ENCODE measurements around the gene STAT5B. TPM values are rescaled to one million over a fixed set of nuclear protein-coding genes. Genes with fewer than 3 reads are reported as not detected.

Gene STAT5B
- total RNA-seq, 2 experiments from 2014 or later, result 128 to 129 TPM

- Mint-ChIP-seq H3K27ac (no peak overlapping the region), H3K36me3 (ENCODE audit: low read depth) (no peaks in the 10 kb centered on the region), H3K4me3 (no peak overlapping the region), H3K27me3 (no peaks in the 10 kb centered on the region), H3K9me3 (no peaks in the 10 kb centered on the region), H3K4me1 (ENCODE audit: low read depth) (peaks cover 17% of the 10 kb centered on the region)
- intact Hi-C loops (cut with micrococcal nuclease), result no loop called here
- ATAC-seq (no peak), DNase-seq (no peak)
- no peak for TF ChIP-seq CTCF (IDR thresholded peaks at IDR 0.05)
- CTCF ChIA-PET, result interaction anchor here (1.2 to 1.4 kb wide), 2 partner anchors 10 to 326 kb away, joined by 4 to 5 read pairs; no protein-coding TSS in a partner anchor
- POLR2A ChIA-PET, result interaction anchor here (1.6 kb wide), 1 partner anchor 253 kb away, joined by 3 read pairs; no protein-coding TSS in a partner anchor
Observed at GRCh38 chr17:42191275-42191608, 84.9 kb downstream of the STAT5B start.

- no peak overlapping the region for H3K4me3 Mint-ChIP-seq
- peaks cover 17% of the 10 kb centered on the region for H3K4me1 Mint-ChIP-seq (ENCODE audit: low read depth)
- intact Hi-C loops (cut with micrococcal nuclease), result no loop called here
- no peaks in the 10 kb centered on the region for H3K27me3 Mint-ChIP-seq
- ChIA-PET POLR2A (interaction anchor here (0.6 to 1.6 kb wide), 3 partner anchors 9 to 377 kb away, joined by 3 to 9 read pairs (median 3); partner anchors contain the start of gene KCNH4), CTCF (interaction anchor here (1.0 to 1.4 kb wide), 4 partner anchors 9 to 327 kb away, joined by 3 to 5 read pairs (median 4); no protein-coding TSS in a partner anchor)
- H3K9me3 Mint-ChIP-seq, result no peaks in the 10 kb centered on the region
- H3K36me3 Mint-ChIP-seq (ENCODE audit: low read depth), result no peaks in the 10 kb centered on the region
- H3K27ac Mint-ChIP-seq, result no peak overlapping the region
- ATAC-seq (no peak), DNase-seq (no peak)
- no peak for TF ChIP-seq CTCF (IDR thresholded peaks at IDR 0.05)
Observed at GRCh38 chr17:42190491-42191274, 85.5 kb downstream of the STAT5B start.

GRCh38 chr17:42189651-42189965 is 86.6 kb downstream of the STAT5B start:
- TF ChIP-seq CTCF (IDR thresholded peaks at IDR 0.05), result no peak
- DNase-seq, result no peak
- Mint-ChIP-seq H3K4me3 (no peak overlapping the region), H3K9me3 (no peaks in the 10 kb centered on the region), H3K36me3 (ENCODE audit: low read depth) (no peaks in the 10 kb centered on the region), H3K27me3 (no peaks in the 10 kb centered on the region), H3K4me1 (ENCODE audit: low read depth) (peaks cover 21% of the 10 kb centered on the region), H3K27ac (no peak overlapping the region)
- ChIA-PET POLR2A (interaction anchor here (1.6 kb wide), 2 partner anchors 8 to 254 kb away, joined by 3 to 9 read pairs; partner anchors contain the start of gene KCNH4), CTCF (interaction anchor here (1.0 to 1.4 kb wide), 4 partner anchors 8 to 328 kb away, joined by 3 to 5 read pairs (median 4); no protein-coding TSS in a partner anchor)
- ATAC-seq, result no peak
- intact Hi-C loops (cut with micrococcal nuclease), result no loop called here

GRCh38 chr17:42188749-42189650 is 87.2 kb downstream of the STAT5B start:
- POLR2A ChIA-PET, result interaction anchor here (0.8 to 1.6 kb wide), 3 partner anchors 8 to 123 kb away, joined by 3 to 9 read pairs (median 3); partner anchors contain the start of genes KCNH4 and STAT5A
- intact Hi-C loops (cut with micrococcal nuclease), result no loop called here
- Mint-ChIP-seq H3K27me3 (no peaks in the 10 kb centered on the region), H3K4me1 (ENCODE audit: low read depth) (peaks cover 23% of the 10 kb centered on the region), H3K9me3 (no peaks in the 10 kb centered on the region), H3K36me3 (ENCODE audit: low read depth) (no peaks in the 10 kb centered on the region), H3K4me3 (no peak overlapping the region), H3K27ac (no peak overlapping the region)
- no peak for TF ChIP-seq CTCF (IDR thresholded peaks at IDR 0.05)
- no peak for ATAC-seq
- CTCF ChIA-PET, result interaction anchor here (0.6 kb wide), 1 partner anchor 75 kb away, joined by 3 read pairs; no protein-coding TSS in a partner anchor
- no peak for DNase-seq

Data from activated CD8-positive, alpha-beta T cell treated with anti-CD3 and anti-CD28 coated beads for 36 hours (primary cell).